Mammary epithelial cell (primary cell): ENCODE measurements around the gene MEGF11.

ENCODE experiments used
- CTCF ChIP-seq, 2 donors: IDR thresholded peaks in 1 of 2; conservative IDR thresholded peaks in 1 of 2; 2 replicates each; pipeline ENCODE4 v1.5.1; 2011 to 2012; ENCODE audit warnings: inconsistent platforms in 2 of 2, low read length in 2 of 2, mild to moderate bottlenecking in 2 of 2, control low read depth in 1 of 2, low read depth in 1 of 2; ENCODE audit not compliant: insufficient read depth in 1 of 2; ENCODE audit errors: extremely low read depth in 1 of 2
- EZH2 ChIP-seq: IDR thresholded peaks from 2 replicates; pipeline ENCODE4 v1.6.1; 2012; ENCODE audit warnings: low read length, inconsistent platforms, borderline replicate concordance

- TF ChIP-seq CTCF (conservative IDR thresholded peaks at IDR 0.05 in 1 of 2, IDR thresholded peaks at IDR 0.05 in 1 of 2; ENCODE audit: extremely low read depth in 1 of 2, insufficient read depth in 1 of 2, low read depth in 1 of 2, low read length in 2 of 2) (no peak), EZH2 (peak; percentile 78)
Measured at GRCh38 chr15:66252685-66253417, 699 bp downstream of the MEGF11 start.
